Suprapubic skin (tissue), 4 donors: Measurements from ENCODE around the gene MAST4.

ENCODE experiments used
- CTCF ChIP-seq, 2 donors: fragments of 200-600 bp in 1 of 2; fragments of 450-650 bp in 1 of 2; sonication (generic) in 1 of 2; IDR thresholded peaks; one replicate each; pipeline ENCODE4 v1.5.1; 2016 to 2019; ENCODE audit warnings: antibody characterized with exemption in 2 of 2, mild to moderate bottlenecking in 1 of 2, moderate library complexity in 1 of 2
- POLR2A ChIP-seq, 2 donors: fragments of 450-650 bp; IDR thresholded peaks; one replicate each; pipeline ENCODE4 v1.6.1; 2017; ENCODE audit warnings: antibody characterized with exemption in 2 of 2, mild to moderate bottlenecking in 2 of 2, moderate library complexity in 2 of 2
- POLR2AphosphoS5 ChIP-seq, 3 donors: sonication (generic); formaldehyde crosslinking; IDR thresholded peaks; one replicate each; pipeline ENCODE4 v1.6.1; 2017; ENCODE audit warnings: antibody characterized with exemption in 3 of 3

- no peak for TF ChIP-seq CTCF (IDR thresholded peaks at IDR 0.05)
- TF ChIP-seq POLR2A (IDR thresholded peaks at IDR 0.05) = no peak
- no peak for TF ChIP-seq POLR2AphosphoS5 (IDR thresholded peaks at IDR 0.05)
These were observed 309.8 kb downstream of the MAST4 start for GRCh38 chr5:66906021-66906420.
